ENCODE results near the gene IRS1.

IRS1 gene

DNA sequence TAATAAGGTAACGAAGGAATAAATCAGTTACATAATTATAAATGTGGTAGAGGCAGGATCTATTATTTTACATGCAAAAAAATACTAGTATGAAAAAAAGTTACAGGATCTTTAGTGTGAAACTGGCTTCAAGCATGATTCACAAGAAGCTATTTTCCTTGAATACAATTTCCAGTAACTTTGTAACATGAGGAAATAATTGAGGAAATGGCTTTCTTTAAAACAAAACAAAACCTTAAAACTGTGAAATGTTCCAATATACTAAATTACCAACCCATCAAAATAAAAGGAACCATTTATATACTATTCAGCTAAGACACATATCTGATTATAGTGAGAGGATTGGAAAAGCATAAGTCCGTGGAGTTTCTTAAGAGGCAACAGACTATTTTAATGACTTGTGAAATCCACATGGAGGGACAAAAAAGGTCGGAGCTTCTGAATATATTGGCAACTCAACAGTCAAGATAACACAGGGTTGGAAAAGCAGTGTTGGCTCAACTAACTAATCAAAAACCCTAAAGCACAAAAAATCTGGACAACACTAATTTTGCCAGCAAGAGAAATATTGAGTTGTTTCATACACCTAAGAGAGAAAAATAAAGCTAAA lies 10.6 kb downstream of the IRS1 start:
- no peak for DNase-seq

DNA sequence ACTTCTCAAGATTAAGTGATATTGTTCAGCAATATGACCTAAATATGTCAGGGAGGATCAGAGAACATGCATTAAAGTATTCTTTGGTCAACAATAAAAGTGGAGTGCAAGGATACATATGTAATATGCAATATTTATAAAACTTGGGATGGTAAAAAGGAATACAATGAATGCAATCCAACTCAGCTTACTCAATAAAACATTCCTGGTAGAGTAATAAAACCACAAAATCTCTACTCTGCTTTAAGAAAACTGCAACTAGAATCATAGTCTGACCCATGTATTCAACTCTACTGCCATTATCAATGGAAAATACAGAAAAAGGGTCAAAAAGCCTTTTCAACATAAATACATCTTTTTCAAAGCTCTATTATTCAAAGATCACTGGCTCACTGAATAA lies 11.6 kb downstream of the IRS1 start:
- DNase-seq = no peak

DNA sequence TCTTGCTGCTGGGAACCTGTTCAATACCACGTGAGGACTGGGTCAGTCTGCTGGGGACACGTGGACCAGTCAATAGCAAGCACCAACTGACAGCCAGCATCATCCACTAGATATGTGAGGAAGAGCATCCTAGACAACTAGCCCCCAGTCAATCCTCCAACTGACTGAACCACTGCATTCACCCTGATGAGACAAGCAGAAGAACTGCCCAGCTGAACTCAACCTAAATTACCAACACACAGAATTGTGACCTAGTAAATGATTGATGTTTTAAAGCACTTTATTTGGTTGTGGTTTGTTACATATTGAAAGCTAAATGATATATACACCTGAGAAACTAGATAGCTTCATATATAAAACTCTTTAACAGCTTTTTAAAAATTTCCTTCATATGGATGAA lies 15.7 kb downstream of the IRS1 start:
- no peak for DNase-seq

DNA sequence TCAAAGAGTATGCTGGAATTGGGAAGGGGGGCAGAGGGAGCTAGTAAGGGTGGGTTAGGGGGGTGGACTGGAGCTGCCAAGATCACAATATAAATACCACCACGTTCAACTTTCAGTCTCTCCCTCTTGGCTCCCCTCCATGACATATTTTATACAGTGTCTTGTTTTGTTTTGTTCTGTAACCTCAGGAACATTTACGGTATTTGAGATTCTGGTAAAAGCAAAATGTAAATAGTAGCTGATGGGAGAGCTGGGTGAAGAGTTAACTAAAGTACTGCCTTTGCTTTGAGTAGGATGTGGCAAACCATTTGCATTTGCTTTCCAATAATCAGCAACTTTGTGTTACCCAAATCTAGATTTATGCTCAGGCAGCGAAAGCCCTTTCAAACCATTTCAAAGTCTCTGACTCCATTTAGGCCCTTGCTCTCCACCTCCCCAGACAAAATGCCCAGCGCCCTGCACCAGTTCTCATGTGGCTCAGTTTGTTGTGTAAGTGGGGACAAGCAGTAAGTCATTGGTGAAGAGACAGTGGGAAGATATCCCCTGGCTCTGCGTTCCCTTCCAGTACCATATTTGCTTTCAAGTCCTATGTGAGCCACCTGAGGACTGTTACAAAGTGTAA lies 17.4 kb downstream of the IRS1 start:
- no peak for DNase-seq

DNA sequence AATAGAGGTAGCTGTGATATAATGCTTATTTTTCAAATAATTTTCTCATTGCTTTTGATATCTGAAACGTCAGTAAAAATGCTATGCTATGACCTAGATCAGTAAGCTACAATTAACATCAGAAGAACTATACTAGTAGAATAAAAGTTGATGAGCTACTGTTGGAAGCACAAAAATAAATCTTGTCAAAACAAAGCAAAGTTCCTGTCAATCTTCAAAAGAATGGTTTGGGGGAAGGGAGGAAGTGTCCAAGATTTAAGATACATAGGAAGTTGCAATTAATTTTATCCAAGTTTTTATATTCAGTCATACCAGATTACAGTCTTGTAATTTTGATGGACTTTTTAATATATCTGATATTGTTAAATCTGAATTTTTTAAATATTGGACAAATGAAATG lies 19.2 kb downstream of the IRS1 start:
- DNase-seq = no peak

DNA sequence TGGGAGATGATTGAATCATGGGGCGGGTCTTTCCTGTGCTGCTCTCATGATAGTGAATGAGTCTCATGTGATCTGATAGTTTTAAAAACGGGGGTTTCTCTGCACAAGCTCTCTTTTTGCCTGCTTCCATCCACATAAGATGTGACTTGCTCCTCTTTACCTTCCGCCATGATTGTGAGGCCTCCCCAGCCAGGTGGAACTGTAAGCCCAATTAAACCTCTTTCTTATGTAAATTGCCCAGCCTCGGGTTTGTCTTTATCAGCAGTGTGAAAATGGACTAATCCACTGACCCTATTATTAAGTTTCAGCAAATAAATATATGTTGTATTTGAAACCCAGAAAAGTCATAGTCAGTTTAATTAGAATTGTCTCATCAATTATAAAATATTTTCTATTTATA lies 22.0 kb downstream of the IRS1 start:
- DNase-seq = no peak

DNA sequence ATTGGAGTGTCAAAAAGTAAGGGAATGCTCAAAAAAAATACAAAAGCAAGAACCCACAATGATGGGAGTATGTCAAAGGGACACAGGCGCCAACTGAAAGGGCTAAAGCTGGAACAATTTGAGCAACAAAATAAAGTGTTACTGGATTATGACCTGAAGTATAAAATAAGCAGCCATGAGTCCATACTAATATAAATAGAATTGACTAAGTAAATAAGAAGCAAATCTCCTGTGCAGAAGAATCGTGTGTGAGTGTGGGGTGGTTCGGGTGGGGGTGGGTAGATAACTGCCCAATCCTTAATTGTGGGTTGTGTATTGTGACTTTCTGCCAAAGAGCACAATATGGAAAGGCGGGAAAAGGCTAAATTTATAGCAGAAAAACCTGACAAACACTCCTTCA lies 23.5 kb downstream of the IRS1 start:
- DNase-seq = no peak

DNA sequence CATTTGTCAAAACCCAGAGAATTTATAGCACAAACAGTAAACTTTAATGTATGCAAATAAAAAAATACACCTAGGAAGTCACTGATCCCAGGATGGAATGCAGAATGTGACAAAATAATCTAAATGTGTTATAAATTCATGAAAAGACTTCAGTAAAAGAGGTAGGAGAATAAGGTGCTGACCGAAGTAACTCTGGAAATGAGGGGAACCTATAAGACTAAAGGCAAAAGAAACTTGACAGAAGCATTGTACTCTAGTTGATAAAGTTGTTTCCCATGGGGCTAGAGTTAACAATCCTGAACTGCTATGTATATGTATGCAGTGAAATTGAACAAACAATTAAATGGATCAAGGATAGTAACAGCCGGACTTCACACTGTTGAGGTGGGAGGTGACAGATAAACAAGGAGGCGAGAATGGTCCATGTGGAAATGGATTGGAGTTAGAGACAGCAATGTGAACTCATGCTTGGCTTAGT lies 24.5 kb downstream of the IRS1 start:
- DNase-seq = no peak

DNA sequence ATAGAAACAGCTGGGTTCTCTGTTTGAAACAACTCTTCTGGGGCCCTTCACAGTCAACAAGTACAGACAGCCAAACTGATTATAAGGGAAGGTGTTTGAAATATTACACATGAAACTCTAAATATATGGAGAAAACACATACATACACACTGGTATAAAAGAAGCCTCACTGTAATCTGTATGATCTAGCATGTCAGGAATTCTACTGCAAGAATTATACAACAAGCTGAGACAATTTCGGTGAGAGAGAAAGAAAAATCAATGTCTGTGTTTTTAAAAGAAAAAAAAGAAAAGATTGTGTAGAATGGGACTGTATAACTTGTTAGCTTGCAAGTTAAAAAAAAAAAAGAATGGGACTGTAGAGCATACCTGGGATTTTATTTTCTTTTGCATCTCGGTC lies 26.3 kb downstream of the IRS1 start:
- no peak for DNase-seq

DNA sequence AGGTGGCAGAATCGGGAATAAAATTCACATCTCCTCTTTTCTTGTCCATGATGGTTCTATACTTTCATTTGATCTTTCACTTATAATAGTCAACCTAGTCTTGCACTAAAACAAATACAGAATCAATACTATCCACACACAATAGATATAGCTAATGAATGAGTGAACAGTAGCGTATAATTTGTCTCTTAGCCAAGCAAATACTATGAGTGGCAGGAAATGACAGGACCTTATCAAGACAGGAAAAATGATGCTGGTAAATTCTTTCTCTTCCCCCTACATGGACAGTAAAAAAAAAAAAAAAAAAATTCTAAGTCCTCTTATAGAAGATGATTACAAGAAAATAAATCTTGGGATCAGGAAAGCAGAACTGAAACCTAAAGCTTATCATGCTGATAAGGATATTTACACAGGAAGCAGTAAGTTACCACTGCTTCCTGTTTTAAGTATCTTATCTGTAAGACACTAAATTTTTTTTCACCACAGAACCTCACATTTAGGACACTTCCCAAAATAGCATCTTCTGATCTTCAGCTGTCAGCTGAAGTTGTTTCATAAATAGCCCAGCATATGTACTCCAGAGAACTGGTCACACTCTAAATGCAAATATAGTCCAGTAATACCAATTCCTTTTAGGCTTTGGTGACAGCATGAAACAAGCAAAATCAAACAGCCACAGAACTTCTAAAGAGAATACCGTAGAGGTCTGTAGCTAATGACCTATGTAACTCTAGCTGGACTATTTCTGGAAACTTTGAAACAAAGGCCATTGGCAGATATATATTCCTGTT lies 27.0 kb downstream of the IRS1 start:
- DNase-seq = no peak

DNA sequence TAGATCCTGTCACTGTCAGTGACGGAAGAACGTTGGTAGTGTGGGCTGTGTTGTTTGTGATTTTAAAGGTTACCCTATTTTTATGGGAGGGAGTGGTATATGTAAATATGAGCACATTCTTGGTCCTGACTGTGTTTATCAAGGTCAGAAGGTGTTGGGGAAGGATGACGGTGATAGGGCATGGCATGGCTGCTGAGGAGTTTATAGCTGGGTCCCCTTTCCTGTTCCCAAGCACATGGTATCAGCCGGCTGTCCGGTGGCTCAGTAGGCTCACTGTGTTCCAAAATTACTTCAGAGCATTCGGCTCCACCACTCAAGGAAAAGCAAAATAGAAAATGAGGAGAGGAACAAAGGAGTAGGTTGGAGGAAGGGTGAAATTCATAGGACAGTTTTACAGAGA lies 28.6 kb downstream of the IRS1 start:
- DNase-seq = no peak

DNA sequence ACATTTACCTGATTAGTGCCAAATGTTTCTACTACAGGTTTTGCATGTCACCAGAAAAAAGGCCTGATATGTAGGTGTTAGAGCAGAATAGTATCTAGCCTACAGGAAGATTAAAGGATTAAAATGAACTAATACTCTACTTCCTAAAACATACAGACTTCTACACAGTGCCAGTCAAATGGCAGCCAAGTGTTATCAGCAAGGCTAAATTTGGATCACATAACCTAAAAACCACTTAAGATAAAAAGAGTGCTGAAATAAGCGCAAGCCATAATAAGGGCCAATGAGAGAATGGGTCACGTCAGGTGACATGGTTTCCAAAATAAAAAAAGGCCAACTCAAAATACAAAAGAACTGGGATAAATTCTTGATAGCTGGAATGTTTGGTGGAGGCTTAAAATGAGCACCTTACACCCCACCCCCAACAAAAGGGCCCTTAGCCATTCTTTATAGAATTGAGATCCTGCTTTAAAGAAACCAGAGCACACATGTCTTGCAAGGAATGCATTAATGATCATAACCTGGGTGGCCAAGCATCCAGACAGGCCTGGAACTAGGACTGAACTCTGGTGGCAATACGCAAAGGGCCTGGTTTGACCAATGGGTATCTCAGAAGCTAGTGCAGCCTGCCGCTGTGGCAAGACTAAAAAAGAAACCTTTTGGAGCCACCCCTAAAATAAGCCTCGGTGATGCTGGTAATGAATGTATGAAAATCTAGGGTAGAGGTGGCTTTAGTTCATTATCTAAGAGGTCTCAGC lies 32.4 kb downstream of the IRS1 start:
- no peak for DNase-seq

DNA sequence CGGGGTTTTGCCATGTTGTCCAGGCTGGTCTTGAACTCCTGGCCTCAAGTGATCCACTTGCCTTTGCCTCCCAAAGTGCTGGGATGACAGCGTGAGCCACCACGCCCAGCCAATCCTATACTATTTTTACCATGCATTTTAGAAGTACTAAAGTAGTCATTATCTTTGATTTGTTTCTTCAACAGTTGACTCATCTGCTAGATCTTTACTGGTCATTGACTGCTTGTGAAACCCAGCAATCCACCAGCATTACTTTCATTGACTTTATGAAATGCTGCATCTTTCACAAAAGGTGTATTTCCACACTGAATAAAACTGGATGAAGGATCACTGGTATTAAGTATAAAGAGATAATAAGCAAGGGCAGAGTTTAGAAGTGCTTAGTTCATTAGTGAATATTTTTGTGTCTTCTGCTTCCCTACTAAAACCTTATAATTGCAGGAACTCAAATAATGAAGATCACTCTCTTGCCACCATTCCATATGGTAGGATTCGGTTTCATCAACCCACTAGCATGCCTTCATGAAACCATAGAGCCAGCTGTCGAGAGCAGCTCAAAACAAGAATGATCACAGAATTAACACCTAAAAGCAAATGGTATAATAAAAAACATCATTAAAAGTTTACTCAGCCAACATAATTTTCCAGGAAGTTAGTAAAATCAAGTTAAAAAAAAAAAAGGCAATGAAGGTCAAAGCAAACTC lies 33.1 kb downstream of the IRS1 start:
- DNase-seq = no peak

DNA sequence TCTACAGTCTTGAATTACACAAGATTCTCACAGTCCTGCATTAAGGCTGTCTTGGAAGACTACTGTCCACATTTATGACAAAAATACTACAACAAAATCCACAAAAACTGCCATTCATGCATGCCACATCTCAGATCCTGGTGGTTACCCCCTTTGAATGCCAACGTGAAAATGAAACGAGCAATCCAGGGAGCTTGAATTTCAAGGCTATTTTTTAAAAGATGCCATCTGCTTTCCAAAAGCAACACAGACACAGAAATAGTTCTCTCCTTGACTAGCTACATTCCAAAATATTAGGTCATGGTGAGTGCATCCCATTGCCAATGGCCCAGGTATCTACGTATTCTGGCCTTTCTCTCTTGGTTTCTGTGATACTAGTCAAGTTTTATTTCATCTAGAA lies 36.3 kb downstream of the IRS1 start:
- no peak for DNase-seq

DNA sequence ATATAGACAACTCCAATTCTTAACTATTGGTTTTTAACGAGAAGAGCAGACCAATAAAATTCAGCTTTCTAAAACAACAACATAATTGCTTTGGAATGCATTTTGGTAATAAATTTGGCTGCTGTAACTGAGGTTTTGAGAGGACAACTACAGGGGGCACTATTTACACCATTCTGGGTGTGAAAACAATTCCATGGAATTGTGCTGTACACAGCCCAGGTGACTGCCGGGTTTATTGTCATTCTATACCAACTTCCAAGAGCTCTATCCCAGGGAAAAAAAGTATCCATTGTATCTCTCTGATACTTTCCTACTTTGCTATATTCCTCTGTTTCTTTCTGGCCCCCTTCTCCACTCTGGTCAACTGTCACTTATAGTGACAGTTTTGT lies 38.4 kb downstream of the IRS1 start:
- no peak for DNase-seq

DNA sequence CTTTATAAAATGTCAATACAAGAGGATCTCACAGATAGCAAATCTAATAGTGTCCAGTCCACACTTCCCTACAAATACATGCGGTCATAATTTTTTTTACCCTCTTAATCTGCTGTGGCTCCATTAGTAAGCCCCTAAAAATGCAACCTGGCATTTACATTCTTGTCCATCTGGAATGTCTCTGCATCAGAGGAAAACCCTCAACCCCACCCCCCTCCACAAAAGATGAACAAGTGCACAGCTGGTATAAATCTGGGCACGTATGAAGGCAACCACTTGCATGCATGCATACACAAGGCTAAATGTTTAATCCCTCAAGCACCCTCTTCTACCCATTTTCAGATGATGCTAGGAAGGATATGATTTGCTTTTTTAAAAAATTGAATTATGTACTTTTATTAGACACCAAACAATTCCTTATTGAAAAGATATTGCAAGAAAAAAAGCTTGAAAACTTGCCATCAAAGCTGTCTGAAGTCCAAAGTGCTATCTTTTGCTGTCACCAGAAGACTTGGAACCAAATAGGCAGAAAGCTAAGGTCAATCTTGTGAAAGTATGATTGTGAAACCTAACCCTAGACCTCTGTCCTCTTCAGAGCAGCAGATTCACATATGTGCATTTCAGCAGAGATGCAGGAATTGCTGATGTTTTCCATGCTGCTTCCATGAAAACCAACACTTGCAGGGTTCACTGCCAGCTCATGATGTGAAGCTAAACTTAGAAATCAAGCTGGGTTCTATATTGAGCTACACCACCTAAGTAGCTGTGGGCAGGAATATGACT lies 39.0 kb downstream of the IRS1 start:
- DNase-seq = no peak

DNA sequence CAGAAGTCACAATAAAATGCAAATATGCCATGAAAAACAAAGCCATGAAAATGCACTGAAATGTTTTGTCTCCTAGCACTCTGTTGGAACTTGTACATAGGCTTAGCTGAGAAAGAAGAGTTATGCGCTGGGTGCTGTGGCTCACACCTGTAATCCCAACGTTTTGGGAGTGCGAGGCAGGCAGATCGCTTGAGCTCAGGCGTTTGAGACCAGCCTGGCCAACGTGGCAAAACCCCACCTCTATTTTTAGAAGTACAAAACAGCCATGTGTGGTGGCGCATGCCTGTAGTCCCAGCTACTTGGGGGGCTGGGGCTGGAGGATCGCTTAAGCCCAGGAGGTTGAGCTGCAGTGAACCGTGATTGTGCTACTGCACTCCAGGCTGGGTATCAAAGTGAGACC lies 39.9 kb downstream of the IRS1 start:
- no peak for DNase-seq

DNA sequence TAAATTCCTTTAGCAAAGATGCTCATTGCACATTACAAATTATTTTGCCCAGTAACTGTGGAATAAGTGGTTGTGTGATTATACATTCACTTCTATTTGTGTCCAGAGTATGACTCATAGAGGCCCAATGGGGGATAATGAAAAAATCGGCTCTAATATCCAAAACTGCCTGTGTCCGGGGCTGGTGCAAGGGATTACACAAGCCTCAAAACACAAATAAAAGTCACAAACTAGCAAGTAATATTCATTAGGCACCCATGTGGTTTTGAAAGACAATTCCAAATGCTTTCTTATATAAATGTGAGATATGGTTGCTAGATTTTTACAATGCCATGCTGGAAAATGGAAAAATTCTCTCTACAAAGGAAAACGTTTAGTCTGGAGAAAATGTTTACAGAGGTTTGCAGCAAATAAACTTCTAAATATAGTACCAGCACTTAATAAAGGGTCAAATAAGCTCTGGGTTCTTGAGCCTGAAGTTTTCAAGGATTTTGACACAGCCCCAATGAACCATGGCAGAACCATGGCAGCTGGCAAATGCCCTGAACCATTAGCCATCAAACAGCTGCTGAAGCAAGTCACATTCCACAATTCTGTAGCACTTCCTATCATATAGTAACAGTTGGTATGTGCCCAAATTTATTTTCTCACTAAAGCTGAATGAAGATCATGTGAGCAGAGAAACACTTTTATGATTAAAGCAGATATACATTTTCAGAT lies 40.5 kb downstream of the IRS1 start:
- no peak for DNase-seq

DNA sequence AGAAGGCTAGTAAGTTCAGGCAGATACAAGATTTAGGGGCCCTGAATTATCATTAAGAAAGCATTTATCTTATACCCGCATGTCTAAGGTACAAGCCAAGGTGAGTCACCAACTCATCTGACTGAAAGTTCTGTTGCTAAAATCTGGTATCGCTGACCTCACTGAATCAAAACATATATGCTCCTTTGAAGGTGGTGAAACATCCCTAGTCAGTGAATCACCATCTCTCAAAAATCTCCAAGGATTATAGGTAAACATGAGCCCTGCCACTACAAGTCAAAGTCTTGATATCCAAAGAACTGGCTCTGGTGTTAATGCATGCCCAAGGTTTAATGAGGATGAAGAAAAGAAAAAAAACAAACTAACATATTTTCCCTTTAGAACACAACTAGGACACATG lies 43.5 kb downstream of the IRS1 start:
- no peak for DNase-seq

DNA sequence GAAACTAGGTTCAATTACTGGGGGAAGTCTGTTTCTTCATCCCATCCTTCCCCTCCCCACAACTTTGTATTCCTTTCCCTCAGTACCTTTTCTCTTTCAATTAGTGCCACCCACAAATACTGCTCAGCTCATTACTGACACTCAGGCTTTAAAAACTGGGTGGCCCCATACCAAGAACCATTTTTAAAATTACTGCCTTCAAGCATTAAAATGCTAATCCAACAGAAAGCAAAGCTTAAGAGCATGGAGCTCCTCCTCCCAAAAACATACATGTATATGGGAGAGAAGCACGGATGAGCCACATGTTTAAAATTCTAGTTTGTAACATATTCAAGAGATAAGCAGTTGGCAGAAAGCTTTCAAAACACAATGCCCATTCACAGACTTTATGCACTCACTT lies 44.0 kb downstream of the IRS1 start:
- DNase-seq = no peak

DNA sequence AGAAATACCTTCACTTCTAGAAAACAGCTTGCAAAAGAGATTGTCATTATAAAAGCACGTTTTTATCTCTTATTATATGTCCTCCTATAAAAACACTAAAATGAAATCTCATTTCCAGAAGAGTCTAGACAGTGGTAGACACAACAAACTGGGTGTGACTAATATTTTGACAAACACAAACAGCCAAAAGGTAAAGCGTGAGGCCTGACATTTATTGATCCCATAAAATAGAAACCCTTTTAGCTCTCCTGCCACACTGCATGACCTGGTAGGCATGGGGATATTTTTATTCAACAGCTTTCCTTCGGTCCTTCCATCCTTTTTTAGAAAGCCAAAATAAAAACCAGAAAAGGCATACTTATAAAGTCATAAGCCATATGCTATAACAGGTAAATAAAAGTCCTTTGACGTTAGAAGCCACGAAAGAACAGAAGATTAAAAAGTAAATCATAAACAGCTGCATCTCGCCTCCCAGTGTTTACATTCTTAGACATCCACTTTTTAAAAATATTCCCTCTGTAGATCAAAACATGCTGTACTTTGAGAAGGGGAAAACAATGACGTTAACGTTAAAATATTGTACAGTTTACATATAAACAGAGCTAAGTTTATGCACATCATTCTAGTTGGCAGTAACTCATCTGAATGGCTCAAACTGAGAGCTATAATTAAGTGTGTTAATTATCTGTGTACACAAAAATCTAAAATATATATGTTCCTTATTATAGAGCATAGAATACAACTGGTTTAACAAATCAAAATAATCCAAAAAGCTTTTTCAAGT lies 44.6 kb downstream of the IRS1 start:
- no peak for DNase-seq
